ENCODE measurements around the gene LONP2.

Gene LONP2

GRCh38 chr16:48244080-48244862 lies at the start of gene LONP2:
LONP2 (plus strand) TSS chr16:48244300; CDS start chr16:48244389, 89 bp downstream.
- peak; percentile 78 to 92 for DNase-seq (ENCODE audit: low read depth in 1 of 2, low spot score in 1 of 2)

- DNase-seq (ENCODE audit: low read depth in 1 of 2, low spot score in 1 of 2), result no peak
These were observed 49.1 kb upstream of the LONP2 start for GRCh38 chr16:48194828-48195556.

GRCh38 chr16:48197294-48197693 lies 46.8 kb upstream of the LONP2 start:
- DNase-seq (ENCODE audit: low read depth in 1 of 2, low spot score in 1 of 2), result no peak

- no peak for DNase-seq (ENCODE audit: low read depth in 1 of 2, low spot score in 1 of 2)
These were observed 42.4 kb upstream of the LONP2 start for GRCh38 chr16:48201515-48202201.

GRCh38 chr16:48203974-48204824 lies 39.9 kb upstream of the LONP2 start:
- no peak for DNase-seq (ENCODE audit: low read depth in 1 of 2, low spot score in 1 of 2)

GRCh38 chr16:48204825-48205151 lies 39.3 kb upstream of the LONP2 start:
- DNase-seq (ENCODE audit: low read depth in 1 of 2, low spot score in 1 of 2), result no peak

GRCh38 chr16:48206594-48207242 lies 37.4 kb upstream of the LONP2 start:
- DNase-seq (ENCODE audit: low read depth in 1 of 2, low spot score in 1 of 2), result no peak

GRCh38 chr16:48210747-48211146 lies 33.4 kb upstream of the LONP2 start:
- no peak for DNase-seq (ENCODE audit: low read depth in 1 of 2, low spot score in 1 of 2)

- DNase-seq (ENCODE audit: low read depth in 1 of 2, low spot score in 1 of 2), result no peak
These were observed 32.1 kb upstream of the LONP2 start for GRCh38 chr16:48212033-48212432.

- DNase-seq (ENCODE audit: low read depth in 1 of 2, low spot score in 1 of 2), result no peak
These were observed 28.4 kb upstream of the LONP2 start for GRCh38 chr16:48215738-48216137.

- no peak for DNase-seq (ENCODE audit: low read depth in 1 of 2, low spot score in 1 of 2)
These were observed 26.4 kb upstream of the LONP2 start for GRCh38 chr16:48217708-48218107.

GRCh38 chr16:48218473-48218872 lies 25.6 kb upstream of the LONP2 start:
- DNase-seq (ENCODE audit: low read depth in 1 of 2, low spot score in 1 of 2), result no peak

GRCh38 chr16:48220891-48221290 lies 23.2 kb upstream of the LONP2 start:
- no peak for DNase-seq (ENCODE audit: low read depth in 1 of 2, low spot score in 1 of 2)

- DNase-seq (ENCODE audit: low read depth in 1 of 2, low spot score in 1 of 2), result no peak
These were observed 20.6 kb upstream of the LONP2 start for GRCh38 chr16:48223490-48223889.

- DNase-seq (ENCODE audit: low read depth in 1 of 2, low spot score in 1 of 2), result no peak
These were observed 18.6 kb upstream of the LONP2 start for GRCh38 chr16:48225456-48225855.

- DNase-seq (ENCODE audit: low read depth in 1 of 2, low spot score in 1 of 2), result no peak
These were observed 12.2 kb upstream of the LONP2 start for GRCh38 chr16:48231727-48232492.

GRCh38 chr16:48232493-48233040 lies 11.5 kb upstream of the LONP2 start:
- DNase-seq (ENCODE audit: low read depth in 1 of 2, low spot score in 1 of 2), result peak in 1 of 2 donors; percentile 7

- no peak for DNase-seq (ENCODE audit: low read depth in 1 of 2, low spot score in 1 of 2)
These were observed 9.5 kb upstream of the LONP2 start for GRCh38 chr16:48234630-48235029.

GRCh38 chr16:48235058-48235555 lies 9.0 kb upstream of the LONP2 start:
- DNase-seq (ENCODE audit: low read depth in 1 of 2, low spot score in 1 of 2), result no peak

Measured in stimulated activated CD4-positive, alpha-beta T cell treated with anti-CD3 and anti-CD28 coated beads, Interleukin-15, amount 100 ng/mL, for 1 hour (primary cell).